Measurements from ENCODE around the gene SALL3.

Gene SALL3

DNA sequence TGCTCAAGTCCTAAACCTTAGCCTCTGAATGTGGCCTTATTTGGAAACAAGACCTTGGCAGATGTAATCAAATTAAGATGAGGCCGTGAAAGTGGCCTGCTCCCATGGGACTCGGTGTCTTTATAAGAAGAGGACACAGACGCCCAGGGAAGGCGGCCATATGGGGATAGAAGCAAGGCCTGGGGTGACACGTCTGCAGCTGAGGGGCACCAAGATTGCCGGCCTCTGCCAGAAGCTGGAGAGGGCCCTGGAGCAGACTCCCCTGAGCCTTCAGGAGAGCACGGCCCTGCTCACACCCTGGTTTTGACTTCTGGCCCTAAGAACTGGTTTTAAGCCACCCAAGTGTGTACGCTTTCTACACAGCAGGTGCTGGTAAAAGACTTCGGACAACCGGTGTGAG, 29.2 kb upstream of the SALL3 start:
- TF ChIP-seq GATA2 (IDR thresholded peaks at IDR 0.05; ENCODE audit: low read depth, low read length) (no peak), GATA3 (IDR thresholded peaks at IDR 0.05; ENCODE audit: low read depth, low read length) (no peak)

GRCh38 chr18:78953566-78953965, 26.1 kb upstream of the SALL3 start:
- TF ChIP-seq GATA3 (IDR thresholded peaks at IDR 0.05; ENCODE audit: low read depth, low read length), result no peak
- TF ChIP-seq GATA2 (IDR thresholded peaks at IDR 0.05; ENCODE audit: low read depth, low read length), result no peak

DNA sequence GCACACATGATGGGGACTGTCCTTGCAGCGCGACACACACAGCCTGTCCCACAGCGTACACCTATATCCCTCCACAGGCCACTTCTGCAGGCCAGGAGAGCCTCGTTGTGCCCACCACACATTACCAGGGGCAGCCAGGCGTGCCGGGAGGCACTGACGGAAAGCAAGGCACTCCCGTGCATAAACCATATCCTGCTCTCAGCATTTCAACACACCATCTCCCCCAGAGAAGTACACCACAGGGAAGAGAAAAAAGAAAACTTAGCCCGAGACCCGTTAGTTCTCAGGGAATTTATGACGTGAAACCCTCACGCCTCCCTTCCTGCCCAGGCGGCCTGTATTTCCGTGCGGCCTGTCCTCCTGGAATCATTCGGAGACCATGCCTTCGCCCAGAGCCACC, 24.6 kb upstream of the SALL3 start:
- TF ChIP-seq GATA2 (IDR thresholded peaks at IDR 0.05; ENCODE audit: low read depth, low read length) (no peak), GATA3 (IDR thresholded peaks at IDR 0.05; ENCODE audit: low read depth, low read length) (no peak)

- TF ChIP-seq GATA3 (IDR thresholded peaks at IDR 0.05; ENCODE audit: low read depth, low read length) (no peak), GATA2 (IDR thresholded peaks at IDR 0.05; ENCODE audit: low read depth, low read length) (no peak)
Observed at GRCh38 chr18:78957140-78957539, 22.5 kb upstream of the SALL3 start.

- TF ChIP-seq GATA2 (IDR thresholded peaks at IDR 0.05; ENCODE audit: low read depth, low read length) (no peak), GATA3 (IDR thresholded peaks at IDR 0.05; ENCODE audit: low read depth, low read length) (no peak)
Observed at GRCh38 chr18:78960709-78961108, 18.9 kb upstream of the SALL3 start.

DNA sequence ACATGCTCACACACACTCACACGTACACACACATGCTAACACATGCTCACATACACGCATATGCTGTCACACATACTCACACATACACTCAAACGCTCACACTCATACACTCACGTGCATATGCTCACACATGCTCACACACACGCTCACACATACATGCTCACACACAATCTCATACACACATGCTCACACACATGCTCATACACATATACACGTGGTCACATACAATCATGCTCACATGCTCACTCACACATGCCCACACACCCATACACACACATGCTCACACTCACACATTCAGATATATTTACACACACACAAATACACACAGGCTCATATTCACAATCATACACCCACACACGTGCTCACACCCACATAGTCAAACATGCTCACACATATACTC, 17.5 kb upstream of the SALL3 start:
- TF ChIP-seq GATA3 (IDR thresholded peaks at IDR 0.05; ENCODE audit: low read depth, low read length) (no peak), GATA2 (IDR thresholded peaks at IDR 0.05; ENCODE audit: low read depth, low read length) (no peak)

- no peak for TF ChIP-seq GATA2 (IDR thresholded peaks at IDR 0.05; ENCODE audit: low read depth, low read length)
- TF ChIP-seq GATA3 (IDR thresholded peaks at IDR 0.05; ENCODE audit: low read depth, low read length), result no peak
Observed at GRCh38 chr18:78965260-78965659, 14.4 kb upstream of the SALL3 start.

- TF ChIP-seq GATA3 (IDR thresholded peaks at IDR 0.05; ENCODE audit: low read depth, low read length) (no peak), GATA2 (IDR thresholded peaks at IDR 0.05; ENCODE audit: low read depth, low read length) (no peak)
Observed at GRCh38 chr18:78965917-78966792, 13.5 kb upstream of the SALL3 start.

GRCh38 chr18:78966793-78967106, 12.9 kb upstream of the SALL3 start:
- no peak for TF ChIP-seq GATA3 (IDR thresholded peaks at IDR 0.05; ENCODE audit: low read depth, low read length)
- no peak for TF ChIP-seq GATA2 (IDR thresholded peaks at IDR 0.05; ENCODE audit: low read depth, low read length)

DNA sequence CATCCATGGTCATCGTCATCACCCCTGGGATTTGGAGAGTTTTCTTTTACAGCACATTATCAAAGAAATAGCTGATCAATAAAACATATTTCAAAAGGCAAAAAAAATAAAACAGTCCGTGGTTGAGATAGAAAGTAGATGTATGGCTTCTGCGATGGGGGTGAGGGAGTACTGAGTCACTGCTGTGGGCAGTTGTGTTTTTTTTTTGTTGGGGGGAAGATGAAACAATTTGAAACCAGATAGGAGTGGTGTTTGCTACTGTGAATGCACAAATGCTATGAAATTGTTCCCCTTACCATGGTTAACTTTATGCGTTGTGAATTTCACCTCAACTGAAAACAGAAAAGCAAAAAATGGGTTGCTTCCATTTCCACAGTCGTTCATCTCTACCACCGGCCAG, 11.9 kb upstream of the SALL3 start:
- TF ChIP-seq GATA3 (IDR thresholded peaks at IDR 0.05; ENCODE audit: low read depth, low read length) (no peak), GATA2 (IDR thresholded peaks at IDR 0.05; ENCODE audit: low read depth, low read length) (no peak)

- TF ChIP-seq GATA2 (IDR thresholded peaks at IDR 0.05; ENCODE audit: low read depth, low read length) (no peak), GATA3 (IDR thresholded peaks at IDR 0.05; ENCODE audit: low read depth, low read length) (no peak)
Observed at GRCh38 chr18:78969574-78970315, 9.9 kb upstream of the SALL3 start.

DNA sequence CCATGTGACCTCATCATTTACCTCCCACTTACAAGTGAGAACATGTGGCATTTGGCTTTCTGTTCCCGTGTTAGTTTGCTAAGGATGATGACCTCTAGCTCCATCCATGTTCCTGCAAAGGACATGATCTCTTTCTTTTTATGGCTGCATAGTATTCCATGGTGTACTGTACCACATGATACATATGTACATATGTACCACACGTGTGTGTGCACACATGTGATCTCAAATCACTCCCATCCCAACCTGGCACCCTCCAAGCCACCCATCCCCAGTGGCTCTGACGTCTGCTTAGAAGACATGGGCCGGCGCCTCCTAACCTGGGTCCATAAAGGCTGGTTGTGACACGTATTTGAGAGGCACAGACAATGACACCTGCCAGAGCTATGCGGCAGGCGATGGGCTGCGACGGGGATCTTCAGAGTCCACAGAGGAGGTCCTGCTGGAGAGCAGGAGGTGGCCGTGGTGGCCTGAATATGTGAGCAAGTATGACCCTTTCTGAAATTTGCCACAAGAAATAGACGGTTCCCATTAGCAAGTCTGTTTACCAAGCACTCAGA, 8.8 kb upstream of the SALL3 start:
- TF ChIP-seq GATA2 (IDR thresholded peaks at IDR 0.05; ENCODE audit: low read depth, low read length), result no peak

- TF ChIP-seq GATA2 (IDR thresholded peaks at IDR 0.05; ENCODE audit: low read depth, low read length), result no peak
- no peak for TF ChIP-seq GATA3 (IDR thresholded peaks at IDR 0.05; ENCODE audit: low read depth, low read length)
Observed at GRCh38 chr18:78971511-78972245, 7.9 kb upstream of the SALL3 start.

GRCh38 chr18:78972385-78972918, 7.2 kb upstream of the SALL3 start:
- TF ChIP-seq GATA2 (IDR thresholded peaks at IDR 0.05; ENCODE audit: low read depth, low read length) (no peak), GATA3 (IDR thresholded peaks at IDR 0.05; ENCODE audit: low read depth, low read length) (no peak)

Measured in SH-SY5Y (cell line).